Activated naive CD8-positive, alpha-beta T cell treated with anti-CD3 and anti-CD28 coated beads, Interleukin-2, amount 50 U/mL, for 16 hours (primary cell): Measurements from ENCODE around the gene MRGPRX4.

Experiments
- DNase-seq: peaks from one replicate; pipeline ENCODE4 v3.0.0-alpha.2; 2020; ENCODE audit warnings: low read depth, low spot score

The MRGPRX4 gene

DNA sequence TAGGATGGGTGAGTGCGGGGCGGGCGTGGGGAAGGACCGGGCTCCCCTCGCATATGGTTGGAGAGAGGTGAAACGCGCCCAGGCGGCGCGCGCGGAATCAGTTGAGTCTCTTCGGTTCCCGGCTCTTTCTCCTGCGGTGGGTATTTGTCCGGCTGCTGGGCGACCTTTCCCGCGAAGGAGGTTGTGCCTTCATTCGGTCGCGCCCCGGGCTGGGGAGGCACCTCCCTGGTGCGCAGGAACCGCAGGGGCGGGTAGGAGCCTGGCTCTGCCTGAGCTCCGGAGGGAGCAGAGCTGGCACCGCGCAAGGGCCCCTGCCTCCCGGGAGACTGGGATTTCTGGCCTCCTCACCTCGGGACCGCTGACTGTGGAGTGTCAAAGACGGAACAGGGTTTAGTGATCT, 36.4 kb downstream of the MRGPRX4 start:
- no peak for DNase-seq

DNA sequence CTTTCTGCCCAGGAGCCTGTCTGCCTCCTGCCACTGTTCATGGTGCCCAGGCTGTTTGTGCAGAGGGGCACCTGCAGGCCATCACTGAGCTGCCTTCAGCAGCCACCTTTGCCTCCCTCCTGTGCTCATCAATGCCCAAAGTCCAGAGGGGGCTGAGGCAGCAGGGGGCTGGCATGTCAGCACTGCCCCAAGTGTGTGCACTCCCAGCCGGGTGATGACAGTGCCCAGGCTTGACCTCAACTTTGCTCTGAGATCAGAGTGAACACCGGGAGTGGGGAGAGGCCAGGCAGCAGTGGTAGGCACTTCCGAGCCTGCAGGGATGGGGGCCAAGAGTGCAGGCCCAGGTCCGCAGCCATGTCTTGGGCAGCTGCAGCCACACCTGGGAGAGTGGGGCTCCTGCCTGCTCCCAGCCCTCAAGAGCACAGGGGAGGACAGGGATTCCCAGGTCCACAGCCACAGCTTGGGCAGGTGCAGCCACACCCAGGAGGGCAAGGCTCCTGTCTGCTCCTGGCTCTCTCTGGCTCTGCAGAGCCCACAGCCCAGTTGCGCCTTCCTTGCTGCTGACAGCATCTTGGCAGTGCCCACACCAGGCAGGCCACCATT, 48.7 kb downstream of the MRGPRX4 start:
- no peak for DNase-seq

DNA sequence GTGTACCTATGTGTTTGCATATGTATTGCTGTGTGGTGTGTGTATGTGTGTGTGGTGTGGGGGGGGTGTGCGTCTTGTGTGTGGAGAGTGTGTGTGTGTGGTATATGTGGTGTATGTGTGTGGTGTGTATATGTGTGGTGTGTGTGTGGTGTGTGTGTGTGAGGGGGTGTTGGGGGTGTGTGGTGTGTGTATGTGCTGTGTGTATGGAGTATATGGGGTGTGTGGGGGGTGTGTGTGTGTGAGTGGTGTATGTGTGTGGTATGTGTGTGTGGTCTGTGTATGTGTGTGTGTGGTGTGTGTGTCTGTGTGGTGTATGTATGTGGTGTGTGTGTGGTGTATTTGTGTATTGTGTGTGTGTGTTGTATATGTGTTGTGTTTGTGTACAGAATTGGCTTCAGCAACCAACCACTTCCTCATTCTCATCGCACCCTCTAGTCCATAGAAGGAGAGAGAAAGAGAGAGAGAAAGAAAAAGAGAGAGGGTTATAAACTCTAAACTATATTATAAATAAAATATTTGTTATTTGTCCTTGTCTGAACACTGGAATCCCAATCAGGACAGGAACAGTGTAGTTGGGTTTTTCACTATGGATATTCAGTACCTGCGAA, 50.3 kb downstream of the MRGPRX4 start:
- no peak for DNase-seq
